H1 (cell line): Measurements from ENCODE around the gene CTNND2. TPM values are rescaled to one million over a fixed set of nuclear protein-coding genes. Genes with fewer than 3 reads are reported as not detected.

ENCODE experiments used
- CTCF ChIA-PET: fragments of 300-600 bp; sonication (Branson Sonifier 250); formaldehyde crosslinking; loops from one replicate; lab custom pipeline; 2021; ENCODE audit not compliant: partially characterized antibody; lab: Charles Lee
- POLR2A ChIA-PET: fragments of 300-600 bp; sonication (Branson Sonifier 250); formaldehyde crosslinking; loops from one replicate; lab custom pipeline; 2021; ENCODE audit warnings: inconsistent platforms; ENCODE audit not compliant: partially characterized antibody; lab: Charles Lee
- DNase-seq, 2 experiments: peaks; one replicate each; pipeline versions ENCODE4 v3.0.0 to v3.0.0-alpha.2; 2010 to 2022; ENCODE audit warnings: low spot score in 2 of 2, low read depth in 1 of 2, mixed read lengths in 1 of 2
- FAIRE-seq: peaks from 2 replicates; lab custom pipeline; 2011; peaks lifted over from hg19 to GRCh38; lab: Jason Lieb, UNC
- H2AFZ ChIP-seq: 2 replicates; pipeline ENCODE4 v1.8.1; 2012; ENCODE audit warnings: low read length, inconsistent platforms
- H2AK5ac ChIP-seq: 2 replicates; pipeline ENCODE4 v1.6.1; 2013; ENCODE audit warnings: low read depth, low read length
- H2BK120ac ChIP-seq: replicated peaks from 2 replicates; pipeline ENCODE3; 2013; ENCODE audit warnings: low read depth, low read length, inconsistent platforms
- H2BK12ac ChIP-seq: 2 replicates; pipeline ENCODE4 v1.6.1; 2013; ENCODE audit warnings: low read depth, low read length
- H2BK15ac ChIP-seq: 2 replicates; pipeline ENCODE4 v1.6.1; 2013; ENCODE audit warnings: low read length
- H2BK20ac ChIP-seq: 2 replicates; pipeline ENCODE4 v1.6.1; 2013; ENCODE audit warnings: low read length
- H2BK5ac ChIP-seq: 2 replicates; pipeline ENCODE4 v1.6.1; 2013; ENCODE audit warnings: low read depth, low read length
- H3K14ac ChIP-seq: 2 replicates; pipeline ENCODE4 v1.6.1; 2013; ENCODE audit warnings: inconsistent platforms; ENCODE audit not compliant: insufficient read length
- H3K18ac ChIP-seq: 2 replicates; pipeline ENCODE4 v1.6.1; 2013; ENCODE audit warnings: low read length; ENCODE audit errors: extremely low read depth
- H3K23ac ChIP-seq: 2 replicates; pipeline ENCODE4 v1.6.1; 2013; ENCODE audit warnings: inconsistent platforms; ENCODE audit not compliant: insufficient read length
- H3K23me2 ChIP-seq: 2 replicates; pipeline ENCODE4 v1.6.1; 2013; ENCODE audit warnings: low read depth, low read length
- H3K27ac ChIP-seq: 2 replicates; pipeline ENCODE4 v1.6.1; 2011; ENCODE audit warnings: low read depth, low read length, inconsistent platforms
- H3K27me3 ChIP-seq, 4 experiments: replicated peaks in 1 of 4; 1 replicate in 1 of 4; 2 replicates in 3 of 4; pipeline versions ENCODE4 v1.6.1 to v1.8.1; 2011 to 2013; ENCODE audit warnings: low read length in 3 of 4, mild to moderate bottlenecking in 3 of 4, inconsistent platforms in 2 of 4, mixed read lengths in 2 of 4, moderate library complexity in 1 of 4; ENCODE audit not compliant: control insufficient read depth in 3 of 4, insufficient read depth in 3 of 4; ENCODE audit errors: extremely low read depth in 1 of 4
- H3K36me3 ChIP-seq, 4 experiments: 2 replicates each; pipeline versions ENCODE4 v1.6.1 to v1.8.1; 2011 to 2013; ENCODE audit warnings: mild to moderate bottlenecking in 4 of 4, low read length in 3 of 4, moderate library complexity in 2 of 4, control low read depth in 1 of 4, inconsistent platforms in 1 of 4; ENCODE audit not compliant: insufficient read depth in 4 of 4, control insufficient read depth in 2 of 4
- H3K4ac ChIP-seq: replicated peaks from 2 replicates; pipeline ENCODE3; 2013; ENCODE audit warnings: low read length, low read depth, mixed read lengths, inconsistent platforms; ENCODE audit not compliant: insufficient read length
- H3K4me1 ChIP-seq, 4 experiments: replicated peaks in 1 of 4; 1 replicate in 1 of 4; 2 replicates in 3 of 4; pipeline versions ENCODE4 v1.6.1 to v1.8.1; 2011 to 2013; ENCODE audit warnings: low read length in 3 of 4, inconsistent platforms in 2 of 4, mixed read lengths in 1 of 4; ENCODE audit not compliant: insufficient read depth in 4 of 4, control insufficient read depth in 3 of 4
- H3K4me2 ChIP-seq, 2 experiments: 2 replicates each; pipeline versions ENCODE4 v1.6.1 to v1.8.1; 2011 to 2013; ENCODE audit warnings: low read depth in 2 of 2, low read length in 2 of 2, control low read depth in 1 of 2, inconsistent platforms in 1 of 2, mild to moderate bottlenecking in 1 of 2; ENCODE audit not compliant: insufficient read depth in 1 of 2
- H3K4me3 ChIP-seq, 4 experiments: fragments of 200-600, 300-600 bp in 1 of 4; sonication (generic), shearing (Covaris generic), sonication (Bioruptor Twin) in 1 of 4; 2 replicates each; pipeline versions ENCODE4 v1.5.1 to v1.8.1; 2011 to 2016; ENCODE audit warnings: low read length in 4 of 4, low read depth in 3 of 4, control low read depth in 2 of 4, inconsistent platforms in 2 of 4, mild to moderate bottlenecking in 2 of 4, mixed read lengths in 1 of 4, moderate library complexity in 1 of 4; ENCODE audit not compliant: insufficient read depth in 2 of 4; ENCODE audit errors: extremely low read depth in 1 of 4
- H3K56ac ChIP-seq: replicated peaks from 2 replicates; pipeline ENCODE3; 2013; ENCODE audit warnings: low read depth, mild to moderate bottlenecking, mixed read lengths, low read length, inconsistent platforms; ENCODE audit not compliant: insufficient read length
- H3K79me1 ChIP-seq: 2 replicates; pipeline ENCODE4 v1.6.1; 2013; ENCODE audit warnings: low read depth, low read length, control low read depth
- H3K79me2 ChIP-seq, 2 experiments: 2 replicates each; pipeline versions ENCODE4 v1.6.1 to v1.8.1; 2012 to 2013; ENCODE audit warnings: low read length in 2 of 2, mild to moderate bottlenecking in 2 of 2, inconsistent platforms in 1 of 2; ENCODE audit not compliant: insufficient read depth in 2 of 2, control insufficient read depth in 1 of 2
- H3K9ac ChIP-seq, 4 experiments: replicated peaks in 1 of 4; 1 replicate in 1 of 4; 2 replicates in 3 of 4; pipeline versions ENCODE4 v1.6.1 to v1.8.1; 2011 to 2013; ENCODE audit warnings: low read depth in 3 of 4, low read length in 3 of 4, control low read depth in 2 of 4, mild to moderate bottlenecking in 2 of 4, moderate library complexity in 2 of 4, inconsistent platforms in 1 of 4; ENCODE audit errors: extremely low read depth in 1 of 4
- H3K9me3 ChIP-seq, 2 experiments: 2 replicates each; pipeline versions ENCODE4 v1.6.1 to v1.8.1; 2012 to 2013; ENCODE audit warnings: mild to moderate bottlenecking in 2 of 2, moderate library complexity in 2 of 2, control low read depth in 1 of 2, inconsistent platforms in 1 of 2, low read depth in 1 of 2, low read length in 1 of 2, mixed read lengths in 1 of 2; ENCODE audit not compliant: insufficient read depth in 2 of 2
- H4K20me1 ChIP-seq, 2 experiments: replicated peaks in 1 of 2; 2 replicates each; pipeline versions ENCODE3 to v1.8.1; 2011 to 2013; ENCODE audit warnings: inconsistent platforms in 2 of 2, low read length in 2 of 2, mild to moderate bottlenecking in 1 of 2; ENCODE audit not compliant: insufficient read depth in 2 of 2, control insufficient read depth in 1 of 2
- H4K5ac ChIP-seq: 2 replicates; pipeline ENCODE4 v1.6.1; 2013; ENCODE audit warnings: low read length, low read depth, mixed read lengths, inconsistent platforms; ENCODE audit not compliant: insufficient read length
- H4K8ac ChIP-seq: 2 replicates; pipeline ENCODE4 v1.8.0; 2013; ENCODE audit warnings: mild to moderate bottlenecking, moderate library complexity, low read length, inconsistent platforms; ENCODE audit not compliant: insufficient read depth; ENCODE audit errors: extremely low read depth
- H4K91ac ChIP-seq: replicated peaks from 2 replicates; pipeline ENCODE3; 2013; ENCODE audit warnings: low read length, mixed read lengths, inconsistent platforms; ENCODE audit not compliant: insufficient read length
- CHD1 ChIP-seq: IDR thresholded peaks from 2 replicates; pipeline ENCODE4 v1.6.1; 2012; ENCODE audit warnings: low read depth, low read length, improper control_type of control experiment
- EGR1 ChIP-seq: IDR thresholded peaks from 2 replicates; pipeline ENCODE4 v1.6.1; 2011; ENCODE audit warnings: low read depth, low read length, borderline replicate concordance
- FOSL1 ChIP-seq: IDR thresholded peaks from 2 replicates; pipeline ENCODE4 v1.6.1; 2011; ENCODE audit warnings: mild to moderate bottlenecking, low read depth, low read length, moderate library complexity; ENCODE audit not compliant: insufficient read depth
- RAD21 ChIP-seq, 2 experiments: IDR thresholded peaks in 1 of 2; conservative IDR thresholded peaks in 1 of 2; 2 replicates each; pipeline ENCODE4 v1.6.1; 2011; ENCODE audit warnings: low read depth in 2 of 2, low read length in 2 of 2, improper control_type of control experiment in 1 of 2, inconsistent platforms in 1 of 2, mild to moderate bottlenecking in 1 of 2, moderate library complexity in 1 of 2
- SIN3A ChIP-seq, 2 experiments: IDR thresholded peaks in 1 of 2; conservative IDR thresholded peaks in 1 of 2; 2 replicates each; pipeline ENCODE4 v1.6.1; 2011 to 2012; ENCODE audit warnings: low read length in 2 of 2, improper control_type of control experiment in 1 of 2, low read depth in 1 of 2, mild to moderate bottlenecking in 1 of 2
- SIRT6 ChIP-seq: IDR thresholded peaks from one replicate; pipeline ENCODE4 v1.7.1; 2012; ENCODE audit warnings: low read length, inconsistent platforms
- SIX5 ChIP-seq: IDR thresholded peaks from 2 replicates; pipeline ENCODE4 v1.6.1; 2011; ENCODE audit warnings: mild to moderate bottlenecking, low read depth, low read length
- SRF ChIP-seq: IDR thresholded peaks from 2 replicates; pipeline ENCODE4 v1.6.1; 2011; ENCODE audit warnings: mild to moderate bottlenecking, low read depth, low read length, moderate library complexity
- TAF1 ChIP-seq: IDR thresholded peaks from 2 replicates; pipeline ENCODE4 v1.6.1; 2011; ENCODE audit warnings: mild to moderate bottlenecking, low read depth, low read length
- TAF7 ChIP-seq: optimal IDR thresholded peaks from 2 replicates; pipeline ENCODE3; 2011; ENCODE audit warnings: low read depth, mild to moderate bottlenecking, inconsistent platforms, low read length, moderate library complexity, borderline replicate concordance
- WGBS, 2 experiments: shearing (Covaris generic) in 1 of 2; methylation state at CpG; one replicate each; pipeline versions ENCODE4 v1.1.6 to v1.1.7; 2013 to 2015; ENCODE audit warnings: low lambda C conversion rate in 2 of 2, mixed read lengths in 2 of 2, inconsistent platforms in 1 of 2, low coverage in 1 of 2, missing lambda C conversion rate in 1 of 2; ENCODE audit not compliant: insufficient replicate concordance in 2 of 2, insufficient coverage in 1 of 2, insufficient read length in 1 of 2; ENCODE audit errors: extremely low coverage in 1 of 2, missing lambda C conversion rate in 1 of 2; 5-methylcytosine and 5-hydroxymethylcytosine counted together
- polyA plus RNA-seq, 7 experiments: library from polyadenylated mRNA; depleted of rRNA in 3 of 7; stranded (reverse) in 5 of 7; unstranded in 2 of 7; fragments of >200 nt in 5 of 7; fragments of 200-250 nt in 2 of 7; gene quantifications; 1 replicate in 5 of 7; 2 replicates in 1 of 7; 4 replicates in 1 of 7; pipeline versions ENCODE4 v1.2.1 to v1.2.3, GENCODE V29; 2011 to 2013; ENCODE audit warnings: missing spikeins in 2 of 7, mixed read lengths in 2 of 7
- total RNA-seq: library from RNA; stranded (reverse); fragmentation: NEBNext Ultra II Directional; extraction: Animal tissue kit (Norgen Biotek cat#: 25700); gene quantifications from 2 replicates; pipeline ENCODE4 v1.2.1, GENCODE V29; 2021
- TF ChIP-seq, protein P1 (sequence below): IDR thresholded peaks from 2 replicates; pipeline ENCODE4 v1.6.1; 2012; ENCODE audit warnings: low read length, inconsistent platforms
- TF ChIP-seq, protein P2 (sequence below): IDR thresholded peaks from 2 replicates; pipeline ENCODE4 v1.6.1; 2012; ENCODE audit warnings: inconsistent platforms

The CTNND2 gene
- total and polyA plus RNA-seq, 2 of the 8 experiments (the other 6 are each of a cell fraction or from before 2014, with no cell fraction given), result 7.4 to 14.2 TPM

DNA sequence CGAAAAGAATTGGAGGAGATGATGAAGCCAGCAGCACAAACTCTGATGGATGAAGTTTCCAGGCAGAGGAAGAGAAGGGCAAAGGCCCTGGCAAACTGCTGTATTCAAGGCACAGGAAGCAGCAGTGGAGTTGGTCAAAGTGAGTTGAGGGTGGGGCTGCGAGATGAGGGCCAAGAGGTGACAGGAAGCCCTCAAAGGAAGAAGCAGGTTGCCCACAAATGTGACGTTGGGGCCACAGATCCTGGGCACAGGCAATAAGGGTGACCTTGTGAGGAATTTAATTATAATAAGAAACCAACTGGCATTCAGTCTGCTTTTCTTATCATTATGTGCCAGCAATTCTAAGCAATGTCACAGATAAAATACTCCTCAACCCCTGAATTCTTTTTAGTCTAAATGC lies 261.8 kb downstream of the CTNND2 start:
- Histone ChIP-seq H2BK15ac (no peak overlapping the region), H3K14ac (no peak overlapping the region), H2BK120ac (no peak overlapping the region), H3K4ac (no peak overlapping the region), H2BK20ac (no peak overlapping the region), H4K91ac (no peak overlapping the region), H3K4me3 (no peak overlapping the region), H3K79me2 (no peaks in the 10 kb centered on the region), H3K27me3 (no peaks in the 10 kb centered on the region), H3K27ac (no peak overlapping the region), H2AFZ (no peak overlapping the region), H3K23ac (no peak overlapping the region), H4K8ac (no peak overlapping the region), H2BK5ac (no peak overlapping the region), H3K36me3 (no peaks in the 10 kb centered on the region), H2AK5ac (no peak overlapping the region), H3K9me3 (no peaks in the 10 kb centered on the region), H4K20me1 (no peaks in the 10 kb centered on the region), H3K56ac (no peak overlapping the region), H3K4me2 (no peak overlapping the region), H3K18ac (no peak overlapping the region), H3K23me2 (no peaks in the 10 kb centered on the region), H3K9ac (no peak overlapping the region), H2BK12ac (no peak overlapping the region), H3K79me1 (no peaks in the 10 kb centered on the region), H4K5ac (no peak overlapping the region), H3K4me1 (no peaks in the 10 kb centered on the region; a peak in 1 of 7 replicates)
- ChIA-PET POLR2A (no interaction called here), CTCF (no interaction called here)
- 93% methylated on average over 3 of the region's 3 CpGs; no CpG with 5 or more reads in 1 of the 2 experiments for WGBS, 2 experiments
- FAIRE-seq (no peak), DNase-seq (no peak)
- TF ChIP-seq RAD21 (IDR thresholded peaks at IDR 0.05 in 1 of 2, conservative IDR thresholded peaks at IDR 0.05 in 1 of 2; ENCODE audit: low read depth in 2 of 2, low read length in 2 of 2), result no peak
- no peak for TF ChIP-seq FOSL1
- TF ChIP-seq TAF7, result no peak
- TF ChIP-seq, protein P1, sequence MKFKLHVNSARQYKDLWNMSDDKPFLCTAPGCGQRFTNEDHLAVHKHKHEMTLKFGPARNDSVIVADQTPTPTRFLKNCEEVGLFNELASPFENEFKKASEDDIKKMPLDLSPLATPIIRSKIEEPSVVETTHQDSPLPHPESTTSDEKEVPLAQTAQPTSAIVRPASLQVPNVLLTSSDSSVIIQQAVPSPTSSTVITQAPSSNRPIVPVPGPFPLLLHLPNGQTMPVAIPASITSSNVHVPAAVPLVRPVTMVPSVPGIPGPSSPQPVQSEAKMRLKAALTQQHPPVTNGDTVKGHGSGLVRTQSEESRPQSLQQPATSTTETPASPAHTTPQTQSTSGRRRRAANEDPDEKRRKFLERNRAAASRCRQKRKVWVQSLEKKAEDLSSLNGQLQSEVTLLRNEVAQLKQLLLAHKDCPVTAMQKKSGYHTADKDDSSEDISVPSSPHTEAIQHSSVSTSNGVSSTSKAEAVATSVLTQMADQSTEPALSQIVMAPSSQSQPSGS, result no peak
- TF ChIP-seq SIN3A (conservative IDR thresholded peaks at IDR 0.05 in 1 of 2, IDR thresholded peaks at IDR 0.05 in 1 of 2; ENCODE audit: low read depth in 1 of 2, low read length in 2 of 2), result no peak
- TF ChIP-seq SIRT6, result no peak
- TF ChIP-seq CHD1, result no peak
- TF ChIP-seq, protein P2, sequence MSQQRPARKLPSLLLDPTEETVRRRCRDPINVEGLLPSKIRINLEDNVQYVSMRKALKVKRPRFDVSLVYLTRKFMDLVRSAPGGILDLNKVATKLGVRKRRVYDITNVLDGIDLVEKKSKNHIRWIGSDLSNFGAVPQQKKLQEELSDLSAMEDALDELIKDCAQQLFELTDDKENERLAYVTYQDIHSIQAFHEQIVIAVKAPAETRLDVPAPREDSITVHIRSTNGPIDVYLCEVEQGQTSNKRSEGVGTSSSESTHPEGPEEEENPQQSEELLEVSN, result no peak
- no peak for TF ChIP-seq TAF1
- no peak for TF ChIP-seq SRF
- TF ChIP-seq SIX5, result no peak
- TF ChIP-seq EGR1, result no peak
